BJ (cell line): ENCODE measurements around the gene TNIK. TPM values are rescaled to one million over a fixed set of nuclear protein-coding genes. Genes with fewer than 3 reads are reported as not detected.

ENCODE experiments used
- CTCF ChIA-PET: fragments of 350-600 bp; formaldehyde crosslinking; extraction: SDS; loops from one replicate; lab custom pipeline; 2021; ENCODE audit warnings: antibody characterized with exemption, inconsistent platforms; lab: Yijun Ruan, JAX
- POLR2A ChIA-PET: fragments of 300-600 bp; sonication (Branson Sonifier 250); formaldehyde crosslinking; extraction: SDS; loops from one replicate; lab custom pipeline; 2021; ENCODE audit warnings: antibody characterized with exemption; lab: Charles Lee
- DNase-seq: peaks from one replicate; pipeline ENCODE4 v3.0.0-alpha.2; 2011; ENCODE audit warnings: low read depth
- H3K27me3 ChIP-seq: 2 replicates; pipeline ENCODE4 v1.6.0; 2011; ENCODE audit warnings: low read length; ENCODE audit not compliant: control insufficient read depth, insufficient read depth
- H3K36me3 ChIP-seq: 2 replicates; pipeline ENCODE4 v1.5.1; 2011; ENCODE audit warnings: low read length; ENCODE audit not compliant: control insufficient read depth, insufficient read depth
- H3K4me3 ChIP-seq: 2 replicates; pipeline ENCODE4 v1.5.1; 2011; ENCODE audit warnings: low read depth, mild to moderate bottlenecking, control low read depth, low read length
- CTCF ChIP-seq: IDR thresholded peaks from 2 replicates; pipeline ENCODE4 v1.5.1; 2011; ENCODE audit warnings: low read depth, mild to moderate bottlenecking, control low read depth, inconsistent platforms, low read length, moderate library complexity; ENCODE audit not compliant: insufficient read depth
- polyA plus RNA-seq: library from polyadenylated mRNA; depleted of rRNA; stranded (reverse); fragments of >200 nt; gene quantifications from 2 replicates; pipeline ENCODE4 v1.2.3, GENCODE V29; 2011

Gene TNIK
- polyA plus RNA-seq, 1 experiment = 2.1 TPM

GRCh38 chr3:171165983-171166382, 294.2 kb downstream of the TNIK start:
- no peak for DNase-seq
- Histone ChIP-seq H3K4me3 (no peak overlapping the region), H3K27me3 (no peaks in the 10 kb centered on the region), H3K36me3 (no peaks in the 10 kb centered on the region)
- TF ChIP-seq CTCF = no peak
- ChIA-PET CTCF (interaction anchor here (1.3 to 1.9 kb wide), 4 partner anchors 9 to 400 kb away, joined by 6 to 9 read pairs (median 8); no protein-coding TSS in a partner anchor), POLR2A (no interaction called here)

- Histone ChIP-seq H3K4me3 (no peak overlapping the region), H3K27me3 (no peaks in the 10 kb centered on the region), H3K36me3 (no peaks in the 10 kb centered on the region)
- ChIA-PET POLR2A (no interaction called here), CTCF (interaction anchor here (1.3 to 1.9 kb wide), 4 partner anchors 10 to 401 kb away, joined by 6 to 9 read pairs (median 8); no protein-coding TSS in a partner anchor)
- no peak for DNase-seq
- TF ChIP-seq CTCF = no peak
Observed at GRCh38 chr3:171165499-171165921, 294.7 kb downstream of the TNIK start.

DNA sequence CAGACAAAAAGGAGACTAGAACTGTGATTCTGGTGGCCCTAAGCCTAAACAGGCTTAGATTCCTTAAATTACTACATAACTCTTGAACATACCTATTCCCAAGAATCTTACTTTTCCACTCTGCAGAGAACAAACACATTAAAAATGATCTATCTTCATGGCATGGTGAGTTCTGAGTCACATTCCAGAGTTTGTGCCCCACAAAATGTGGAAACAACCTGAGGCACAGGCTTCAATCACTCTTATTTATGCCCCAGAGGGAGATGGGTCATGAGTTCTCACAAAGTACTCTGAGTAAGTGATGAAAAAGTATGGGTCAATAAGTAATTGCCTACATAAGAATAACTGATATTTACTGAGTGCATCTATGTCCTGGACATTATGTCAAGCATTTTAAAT, 296.1 kb downstream of the TNIK start:
- ChIA-PET POLR2A (no interaction called here), CTCF (no interaction called here)
- no peak for TF ChIP-seq CTCF
- H3K4me3 ChIP-seq = no peak overlapping the region
- DNase-seq = no peak
- H3K36me3 ChIP-seq = no peaks in the 10 kb centered on the region
- H3K27me3 ChIP-seq = no peaks in the 10 kb centered on the region

GRCh38 chr3:171163101-171164066, 296.8 kb downstream of the TNIK start:
- Histone ChIP-seq H3K4me3 (no peak overlapping the region), H3K27me3 (no peaks in the 10 kb centered on the region), H3K36me3 (no peaks in the 10 kb centered on the region)
- CTCF ChIA-PET = interaction anchor here (1.0 to 1.8 kb wide), 4 partner anchors 10 to 114 kb away, joined by 3 to 8 read pairs (median 4); no protein-coding TSS in a partner anchor
- no peak for DNase-seq
- POLR2A ChIA-PET = interaction anchor here (0.8 kb wide), 1 partner anchor 11 kb away, joined by 3 read pairs; no protein-coding TSS in a partner anchor
- peak; percentile 44 for TF ChIP-seq CTCF

- no peak for TF ChIP-seq CTCF
- Histone ChIP-seq H3K27me3 (no peaks in the 10 kb centered on the region), H3K4me3 (no peak overlapping the region), H3K36me3 (0 out of 2 replicates have a peak, but pooled peaks cover under 1% of the 10 kb centered on the region)
- CTCF ChIA-PET = interaction anchor here (0.9 kb wide), 1 partner anchor 406 kb away, joined by 4 read pairs; no protein-coding TSS in a partner anchor
- POLR2A ChIA-PET = no interaction called here
- no peak for DNase-seq
Observed at GRCh38 chr3:171160325-171160724, 299.9 kb downstream of the TNIK start.
